GM18951 (cell line): ENCODE measurements around the gene NUDT10.
"Not testable (repeated sequence)": the region's sequence is repeated elsewhere in the genome, so short reads cannot be mapped to it uniquely, and the experiment has no call there.

Experiments
- POLR2A ChIP-seq: IDR thresholded peaks from 4 replicates; pipeline ENCODE4 v1.6.1; 2011; ENCODE audit warnings: mild to moderate bottlenecking; ENCODE audit not compliant: insufficient read length, insufficient read depth; ENCODE audit errors: extremely low read depth
- in situ Hi-C: fragments of 300-500 bp; cut with MboI; formaldehyde crosslinking; loops from one replicate; pipeline ENCODE4 v1.12.0; 2022; ENCODE audit warnings: low sequenced_read_pairs, mixed read lengths, inconsistent platforms; ENCODE audit not compliant: unreplicated experiment

Gene NUDT10

GRCh38 chrX:51332188-51332942, at the start of gene NUDT10:
Gene NUDT10 (plus strand): TSS chrX:51332822. CDS start chrX:51332966, 144 bp downstream.
- no peak for TF ChIP-seq POLR2A
- in situ Hi-C loops: no loop called here

GRCh38 chrX:51292421-51292820, 40.2 kb upstream of the NUDT10 start:
- TF ChIP-seq POLR2A: no peak
- in situ Hi-C loops: no loop called here

- TF ChIP-seq POLR2A: no peak
- in situ Hi-C loops: no loop called here
These were observed 36.5 kb upstream of the NUDT10 start for GRCh38 chrX:51296138-51296537.

- in situ Hi-C loops: no loop called here
- no peak for TF ChIP-seq POLR2A
These were observed 16.4 kb upstream of the NUDT10 start for GRCh38 chrX:51316271-51316670.

GRCh38 chrX:51332943-51333785, 542 bp downstream of the NUDT10 start:
- in situ Hi-C loops: not testable (repeated sequence)

- in situ Hi-C loops: no loop called here
- TF ChIP-seq POLR2A: no peak
These were observed 1.7 kb downstream of the NUDT10 start for GRCh38 chrX:51334276-51334675.

GRCh38 chrX:51336584-51336983, 4.0 kb downstream of the NUDT10 start:
- TF ChIP-seq POLR2A: no peak
- in situ Hi-C loops: no loop called here

- TF ChIP-seq POLR2A: no peak
- in situ Hi-C loops: no loop called here
These were observed 28.6 kb downstream of the NUDT10 start for GRCh38 chrX:51361251-51361650.

GRCh38 chrX:51376672-51377071, 44.0 kb downstream of the NUDT10 start:
- no peak for TF ChIP-seq POLR2A
- in situ Hi-C loops: no loop called here
